Neural progenitor cell (in vitro differentiated cells): ENCODE data around the gene LCAT. TPM values are rescaled to one million over a fixed set of nuclear protein-coding genes. Genes with fewer than 3 reads are reported as not detected.

Experiments used
- DNase-seq: peaks from one replicate; pipeline ENCODE4 v3.0.0-alpha.2; 2016; ENCODE audit warnings: low spot score
- H2AFZ ChIP-seq: fragments of 200-600 bp; sonication (generic); replicated peaks from 2 replicates; pipeline ENCODE4 v1.6.1; 2016; ENCODE audit warnings: antibody characterized with exemption
- H3F3A ChIP-seq: fragments of 200-600 bp; sonication (generic); 2 replicates; pipeline ENCODE4 v1.6.1; 2016; ENCODE audit warnings: antibody characterized with exemption, low read depth
- H3K27ac ChIP-seq: fragments of 200-600 bp; sonication (generic); 2 replicates; pipeline ENCODE4 v1.5.1; 2016; ENCODE audit warnings: mild to moderate bottlenecking
- H3K27me3 ChIP-seq: fragments of 200-600 bp; sonication (generic); 2 replicates; pipeline ENCODE4 v1.6.1; 2016; ENCODE audit warnings: mild to moderate bottlenecking, moderate library complexity
- H3K36me3 ChIP-seq: fragments of 200-600 bp; sonication (generic); 2 replicates; pipeline ENCODE4 v1.5.1; 2016
- H3K4me1 ChIP-seq: fragments of 200-600 bp; sonication (generic); 2 replicates; pipeline ENCODE4 v1.6.1; 2016; ENCODE audit warnings: mixed run types
- H3K4me2 ChIP-seq: fragments of 200-600 bp; sonication (generic); 2 replicates; pipeline ENCODE4 v1.6.1; 2016
- H3K4me3 ChIP-seq: fragments of 200-600 bp; sonication (generic); 2 replicates; pipeline ENCODE4 v1.5.1; 2016
- H3K79me2 ChIP-seq: fragments of 200-600 bp; sonication (generic); 2 replicates; pipeline ENCODE4 v1.6.1; 2016; ENCODE audit warnings: low read depth
- H3K9ac ChIP-seq: fragments of 200-600 bp; sonication (generic); 2 replicates; pipeline ENCODE4 v1.6.1; 2016
- H3K9me3 ChIP-seq: fragments of 200-600 bp; sonication (generic); 2 replicates; pipeline ENCODE4 v1.5.1; 2016; ENCODE audit warnings: low read depth
- H4K20me1 ChIP-seq: fragments of 200-600 bp; sonication (generic); 2 replicates; pipeline ENCODE4 v1.6.1; 2016; ENCODE audit warnings: low read depth
- H3K27ac Mint-ChIP-seq: 3 replicates; pipeline ENCODE4 v1.8.0; 2021; ENCODE audit warnings: mixed read lengths
- H3K27me3 Mint-ChIP-seq: 2 replicates; pipeline ENCODE4 v1.8.0; 2022; ENCODE audit warnings: low read depth, mild to moderate bottlenecking, inconsistent platforms, moderate library complexity, mixed read lengths; ENCODE audit not compliant: insufficient read depth
- H3K36me3 Mint-ChIP-seq: 3 replicates; pipeline ENCODE4 v1.8.0; 2021; ENCODE audit warnings: mixed read lengths
- H3K4me1 Mint-ChIP-seq: 3 replicates; pipeline ENCODE4 v1.8.0; 2021; ENCODE audit warnings: mixed read lengths
- H3K4me3 Mint-ChIP-seq: 3 replicates; pipeline ENCODE4 v1.8.0; 2021; ENCODE audit warnings: mild to moderate bottlenecking, moderate library complexity, mixed read lengths
- H3K9me3 Mint-ChIP-seq: 3 replicates; pipeline ENCODE4 v1.8.0; 2020; ENCODE audit warnings: mixed read lengths
- EZH2 ChIP-seq: fragments of 200-600 bp; sonication (generic); IDR thresholded peaks from 2 replicates; pipeline ENCODE4 v1.6.1; 2017; ENCODE audit warnings: antibody characterized with exemption, mild to moderate bottlenecking, moderate library complexity
- EZH2phosphoT487 ChIP-seq: fragments of 200-600 bp; sonication (generic); IDR thresholded peaks from 2 replicates; pipeline ENCODE4 v1.6.1; 2017; ENCODE audit warnings: antibody characterized with exemption
- total RNA-seq: library from RNA; depleted of rRNA; stranded (reverse); fragments of >200 nt; gene quantifications from 2 replicates; pipeline ENCODE4 v1.2.3, GENCODE V29; 2015; ENCODE audit warnings: low replicate concordance
- TF ChIP-seq, protein P1 (sequence below): fragments of 200-600 bp; sonication (generic); IDR thresholded peaks from 2 replicates; pipeline ENCODE4 v1.5.1; 2017; ENCODE audit warnings: antibody characterized with exemption, mild to moderate bottlenecking

The LCAT gene
- total RNA-seq, 1 donor from 2014 or later: 1.5 TPM

DNA sequence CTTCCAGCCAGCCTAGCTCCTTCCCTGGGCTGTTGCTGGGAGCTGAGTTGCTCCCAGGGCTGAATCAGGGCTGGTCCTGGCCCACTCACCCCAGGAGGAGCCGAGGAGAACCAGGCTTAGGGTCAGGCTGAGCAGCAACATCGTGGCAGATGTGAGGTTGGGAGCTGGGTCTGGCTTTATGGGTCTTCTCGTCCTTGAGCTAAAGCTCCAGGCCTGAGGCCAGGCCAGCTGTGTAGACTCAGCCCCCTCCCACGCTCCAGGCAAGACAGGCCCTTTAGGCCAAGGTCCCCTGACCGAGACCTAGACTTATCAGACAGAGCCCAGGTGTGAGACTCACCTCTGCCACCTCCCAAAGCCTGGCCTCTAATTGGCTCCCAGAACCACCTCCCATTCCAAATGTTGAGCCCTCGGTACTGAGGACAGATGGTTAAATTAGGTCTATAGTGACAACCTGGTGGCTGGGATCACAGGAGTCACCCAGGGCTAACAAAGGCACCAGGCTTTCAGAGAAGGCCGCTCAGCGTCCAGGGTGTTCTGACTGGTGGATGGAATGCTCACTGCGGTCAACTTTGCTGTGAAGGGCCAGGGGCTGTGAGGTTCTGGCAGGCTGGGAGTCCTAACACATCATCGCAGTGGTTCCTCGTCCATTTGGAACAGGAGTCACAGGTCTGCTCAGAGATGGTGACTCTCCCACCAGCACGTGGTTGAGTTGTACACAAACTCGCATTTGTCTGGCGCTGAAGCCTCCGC, 12.0 kb downstream of the LCAT start, which contains the start of gene CTRL:
TSS of gene CTRL (minus strand) at position 151 of the 750 bp plus-strand sequence. CDS start at position 141, 10 bp downstream.
- H3K27me3 Mint-ChIP-seq: peaks cover 10% of the 10 kb centered on the region
- no peak within 1 kb of the TSS for H3K4me3 Mint-ChIP-seq
- H3K27me3 ChIP-seq: no peaks in the 10 kb centered on the region
- H3K36me3 Mint-ChIP-seq: peaks cover 5% of the 10 kb centered on the region
- H3K9me3 ChIP-seq: no peaks in the 10 kb centered on the region
- no peak within 1 kb of the TSS for H3K4me2 ChIP-seq
- peaks cover 15% of the 10 kb centered on the region for H3K4me1 Mint-ChIP-seq
- no peak within 1 kb of the TSS for H3K27ac Mint-ChIP-seq
- H4K20me1 ChIP-seq: peaks cover 25% of the 10 kb centered on the region
- no peak within 1 kb of the TSS for H3K27ac ChIP-seq
- peaks cover 8% of the 10 kb centered on the region for H3K4me1 ChIP-seq
- no peak for DNase-seq
- H3K36me3 ChIP-seq: no peaks in the 10 kb centered on the region
- TF ChIP-seq EZH2 (no peak), EZH2phosphoT487 (no peak)
- TF ChIP-seq, protein P1, sequence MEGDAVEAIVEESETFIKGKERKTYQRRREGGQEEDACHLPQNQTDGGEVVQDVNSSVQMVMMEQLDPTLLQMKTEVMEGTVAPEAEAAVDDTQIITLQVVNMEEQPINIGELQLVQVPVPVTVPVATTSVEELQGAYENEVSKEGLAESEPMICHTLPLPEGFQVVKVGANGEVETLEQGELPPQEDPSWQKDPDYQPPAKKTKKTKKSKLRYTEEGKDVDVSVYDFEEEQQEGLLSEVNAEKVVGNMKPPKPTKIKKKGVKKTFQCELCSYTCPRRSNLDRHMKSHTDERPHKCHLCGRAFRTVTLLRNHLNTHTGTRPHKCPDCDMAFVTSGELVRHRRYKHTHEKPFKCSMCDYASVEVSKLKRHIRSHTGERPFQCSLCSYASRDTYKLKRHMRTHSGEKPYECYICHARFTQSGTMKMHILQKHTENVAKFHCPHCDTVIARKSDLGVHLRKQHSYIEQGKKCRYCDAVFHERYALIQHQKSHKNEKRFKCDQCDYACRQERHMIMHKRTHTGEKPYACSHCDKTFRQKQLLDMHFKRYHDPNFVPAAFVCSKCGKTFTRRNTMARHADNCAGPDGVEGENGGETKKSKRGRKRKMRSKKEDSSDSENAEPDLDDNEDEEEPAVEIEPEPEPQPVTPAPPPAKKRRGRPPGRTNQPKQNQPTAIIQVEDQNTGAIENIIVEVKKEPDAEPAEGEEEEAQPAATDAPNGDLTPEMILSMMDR: no peak
- no peak within 1 kb of the TSS for H3K9ac ChIP-seq
- H2AFZ ChIP-seq: no peak within 1 kb of the TSS
- no peak within 1 kb of the TSS for H3K4me3 ChIP-seq
- H3K79me2 ChIP-seq: peaks cover 8% of the 10 kb centered on the region
- peaks cover 8% of the 10 kb centered on the region for H3F3A ChIP-seq
- no peaks in the 10 kb centered on the region for H3K9me3 Mint-ChIP-seq

DNA sequence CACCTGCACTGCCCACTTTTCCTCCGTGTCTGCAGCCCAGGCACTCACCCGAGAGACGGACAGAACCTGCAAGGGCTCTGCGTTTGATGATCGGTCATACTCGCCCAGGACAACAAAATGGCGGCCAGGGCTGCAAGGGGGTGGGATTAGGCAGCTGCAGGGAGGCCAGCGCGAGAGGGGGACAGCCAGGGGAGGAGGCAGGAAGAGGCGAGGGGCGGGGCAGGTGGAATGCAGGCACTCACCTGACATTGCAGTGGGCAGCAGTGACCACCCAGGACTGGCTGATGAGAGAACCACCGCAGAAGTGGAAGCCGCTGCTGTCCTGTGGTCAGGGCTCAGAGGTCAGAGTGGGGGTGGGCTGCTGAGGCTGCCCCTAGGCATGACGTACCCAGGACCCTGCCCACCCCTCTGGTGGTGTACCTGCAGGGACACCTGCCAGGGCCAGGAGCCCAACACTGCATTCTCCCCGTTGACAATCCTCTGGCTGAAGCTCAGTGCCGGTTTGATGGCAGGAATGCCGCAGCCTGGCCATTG, 13.2 kb downstream of the LCAT start:
- no peak overlapping the region for H3K27ac Mint-ChIP-seq

DNA sequence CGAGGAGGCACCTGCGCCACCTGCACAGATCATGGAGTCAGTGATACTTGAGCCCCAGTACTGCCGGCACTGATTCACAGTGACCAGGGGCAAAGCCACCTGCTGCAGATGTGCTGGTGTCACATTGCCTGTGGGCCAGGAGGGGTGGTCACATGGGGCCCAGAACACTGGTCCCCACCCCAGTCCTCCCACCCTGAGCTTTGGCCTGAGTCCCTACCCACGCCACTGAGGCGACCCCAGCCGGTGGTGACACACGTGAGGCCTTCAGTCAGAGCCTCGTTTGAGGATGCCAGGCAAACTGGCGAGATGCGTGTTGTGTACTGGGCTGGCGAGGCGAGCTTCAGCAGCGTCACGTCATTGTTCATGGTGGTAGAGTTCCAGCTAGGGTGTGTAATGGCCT, 13.7 kb downstream of the LCAT start:
- no peak overlapping the region for H3K4me3 ChIP-seq
- peaks cover 7% of the 10 kb centered on the region for H3F3A ChIP-seq
- H3K4me2 ChIP-seq: no peak overlapping the region
- H3K9ac ChIP-seq: no peak overlapping the region
- H3K27me3 Mint-ChIP-seq: peaks cover 10% of the 10 kb centered on the region
- H4K20me1 ChIP-seq: peaks cover 36% of the 10 kb centered on the region
- no peaks in the 10 kb centered on the region for H3K79me2 ChIP-seq
- no peaks in the 10 kb centered on the region for H3K9me3 Mint-ChIP-seq
- H3K36me3 Mint-ChIP-seq: peaks cover 5% of the 10 kb centered on the region
- no peak overlapping the region for H3K27ac ChIP-seq
- H3K9me3 ChIP-seq: no peaks in the 10 kb centered on the region
- H3K4me1 Mint-ChIP-seq: peaks cover 11% of the 10 kb centered on the region
- H3K27ac Mint-ChIP-seq: no peak overlapping the region
- H3K4me3 Mint-ChIP-seq: no peak overlapping the region
- TF ChIP-seq EZH2phosphoT487: no peak
- TF ChIP-seq, protein P1: no peak
- peaks cover 5% of the 10 kb centered on the region for H3K4me1 ChIP-seq
- no peak overlapping the region for H2AFZ ChIP-seq
- DNase-seq: no peak
- H3K27me3 ChIP-seq: no peaks in the 10 kb centered on the region
- H3K36me3 ChIP-seq: no peaks in the 10 kb centered on the region

More for the DNA sequence above, 13.2 kb downstream of the LCAT start:
- H3K9me3 Mint-ChIP-seq: no peaks in the 10 kb centered on the region
- TF ChIP-seq EZH2 (no peak), EZH2phosphoT487 (no peak)
- TF ChIP-seq, protein P1: no peak
- Histone ChIP-seq H3K27ac (no peak overlapping the region), H3K4me1 (peaks cover 6% of the 10 kb centered on the region), H3K9me3 (no peaks in the 10 kb centered on the region), H3K79me2 (no peaks in the 10 kb centered on the region), H3K36me3 (no peaks in the 10 kb centered on the region), H4K20me1 (peaks cover 34% of the 10 kb centered on the region), H3K27me3 (no peaks in the 10 kb centered on the region), H3F3A (peaks cover 8% of the 10 kb centered on the region), H2AFZ (no peak overlapping the region), H3K4me3 (no peak overlapping the region), H3K9ac (no peak overlapping the region), H3K4me2 (no peak overlapping the region)
- peaks cover 10% of the 10 kb centered on the region for H3K27me3 Mint-ChIP-seq
- H3K4me3 Mint-ChIP-seq: no peak overlapping the region
- peaks cover 5% of the 10 kb centered on the region for H3K36me3 Mint-ChIP-seq
- no peak for DNase-seq
- H3K4me1 Mint-ChIP-seq: peaks cover 13% of the 10 kb centered on the region
